ENCODE measurements around the gene NTSR2. TPM values are rescaled to one million over a fixed set of nuclear protein-coding genes. Genes with fewer than 3 reads are reported as not detected.

Gene NTSR2
- total RNA-seq, 4 donors from 2014 or later, result not detected

GRCh38 chr2:11624893-11625292 is 45.1 kb downstream of the NTSR2 start:
- Histone ChIP-seq H3K4me3 (no peak overlapping the region), H3K27ac (no peak overlapping the region), H3K4me1 (no peaks in the 10 kb centered on the region), H3K9me3 (no peaks in the 10 kb centered on the region), H3K36me3 (no peaks in the 10 kb centered on the region), H3K27me3 (no peaks in the 10 kb centered on the region)
- DNase-seq, result no peak
- intact Hi-C loops (cut with DNase I; ENCODE audit: low total_unique reads), result no loop called here
- TF ChIP-seq CTCF (IDR thresholded peaks at IDR 0.05) (no peak), POLR2A (IDR thresholded peaks at IDR 0.05) (no peak)

- no peaks in the 10 kb centered on the region for H3K27me3 ChIP-seq
- no peak for DNase-seq
- TF ChIP-seq CTCF (IDR thresholded peaks at IDR 0.05) (no peak), POLR2A (IDR thresholded peaks at IDR 0.05) (no peak)
- H3K4me1 ChIP-seq, result no peaks in the 10 kb centered on the region
- H3K9me3 ChIP-seq, result no peaks in the 10 kb centered on the region
- no peak overlapping the region for H3K4me3 ChIP-seq
- H3K36me3 ChIP-seq, result no peaks in the 10 kb centered on the region
- intact Hi-C loops (cut with DNase I; ENCODE audit: low total_unique reads), result no loop called here
- no peak overlapping the region for H3K27ac ChIP-seq
Observed at GRCh38 chr2:11622611-11623010, 47.4 kb downstream of the NTSR2 start.

GRCh38 chr2:11621410-11621809 is 48.6 kb downstream of the NTSR2 start:
- Histone ChIP-seq H3K36me3 (no peaks in the 10 kb centered on the region), H3K9me3 (no peaks in the 10 kb centered on the region), H3K4me1 (no peaks in the 10 kb centered on the region), H3K27ac (no peak overlapping the region), H3K4me3 (no peak overlapping the region), H3K27me3 (no peaks in the 10 kb centered on the region)
- intact Hi-C loops (cut with DNase I; ENCODE audit: low total_unique reads), result no loop called here
- DNase-seq, result no peak
- TF ChIP-seq POLR2A (IDR thresholded peaks at IDR 0.05) (no peak), CTCF (IDR thresholded peaks at IDR 0.05) (no peak)

GRCh38 chr2:11618708-11619062 is 51.3 kb downstream of the NTSR2 start:
- Histone ChIP-seq H3K4me1 (no peaks in the 10 kb centered on the region), H3K9me3 (no peaks in the 10 kb centered on the region), H3K4me3 (no peak overlapping the region), H3K27ac (no peak overlapping the region), H3K27me3 (no peaks in the 10 kb centered on the region), H3K36me3 (no peaks in the 10 kb centered on the region)
- TF ChIP-seq CTCF (IDR thresholded peaks at IDR 0.05) (no peak), POLR2A (IDR thresholded peaks at IDR 0.05) (no peak)
- DNase-seq, result no peak
- intact Hi-C loops (cut with DNase I; ENCODE audit: low total_unique reads), result no loop called here

GRCh38 chr2:11617984-11618707 is 51.8 kb downstream of the NTSR2 start:
- H3K27ac ChIP-seq, result no peak overlapping the region
- TF ChIP-seq POLR2A (IDR thresholded peaks at IDR 0.05) (no peak), CTCF (IDR thresholded peaks at IDR 0.05) (no peak)
- no peaks in the 10 kb centered on the region for H3K36me3 ChIP-seq
- H3K4me3 ChIP-seq, result no peak overlapping the region
- H3K4me1 ChIP-seq, result no peaks in the 10 kb centered on the region
- no peaks in the 10 kb centered on the region for H3K9me3 ChIP-seq
- intact Hi-C loops (cut with DNase I; ENCODE audit: low total_unique reads), result no loop called here
- H3K27me3 ChIP-seq, result no peaks in the 10 kb centered on the region
- DNase-seq, result no peak
